ENCODE results near the gene PCBP2. TPM values are rescaled to one million over a fixed set of nuclear protein-coding genes. Genes with fewer than 3 reads are reported as not detected.

The PCBP2 gene
- total RNA-seq, 4 donors from 2014 or later, result 259 to 375 (median 354) TPM

DNA sequence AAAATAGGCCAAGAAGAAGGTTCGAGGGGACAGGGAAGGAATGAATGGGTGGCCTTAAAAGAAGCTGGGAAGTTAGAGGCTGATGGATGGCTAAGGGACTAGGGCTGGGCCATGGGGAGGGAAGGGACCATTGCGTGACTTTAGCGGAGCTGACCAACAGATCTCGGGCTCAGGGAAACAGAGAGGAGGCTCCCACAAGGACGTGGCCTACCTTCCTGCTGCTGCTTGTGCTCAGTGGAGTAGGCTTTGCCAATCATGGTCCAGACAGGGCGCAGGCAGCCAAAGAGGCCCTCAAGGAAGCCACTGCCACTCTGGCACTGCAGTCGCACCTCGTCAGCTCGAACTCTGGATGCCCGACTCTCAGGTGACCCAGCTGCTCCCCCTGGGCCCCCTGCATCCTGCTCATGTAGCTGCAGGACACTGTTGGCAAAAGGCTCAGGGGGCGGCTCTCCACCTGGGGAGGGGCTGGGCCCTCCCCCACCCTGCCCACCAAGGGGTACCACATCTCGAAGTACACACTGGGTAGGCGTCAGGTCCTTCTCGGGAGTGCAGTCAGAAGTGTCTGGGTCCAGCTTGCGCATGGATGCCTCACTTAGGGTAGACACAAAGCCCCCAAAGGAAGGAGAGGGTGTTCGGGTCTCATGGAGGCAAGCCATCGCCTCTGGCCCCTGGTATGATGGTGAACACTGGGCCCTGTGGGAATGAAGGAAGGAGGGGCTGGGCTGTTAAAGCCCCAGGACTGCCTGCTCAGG lies 35.0 kb downstream of the PCBP2 start:
- Histone ChIP-seq H3K4me1 (peaks cover 0 to 14% (median 0%) of the 10 kb centered on the region in 3 donors), H3K4me3 (no peak overlapping the region), H3K36me3 (peaks cover 0 to 64% of the 10 kb centered on the region in 2 donors), H3K27ac (no peak overlapping the region), H3K27me3 (no peaks in the 10 kb centered on the region), H3K9me3 (no peaks in the 10 kb centered on the region)
- no peak for ATAC-seq
- TF ChIP-seq POLR2AphosphoS5 (IDR thresholded peaks at IDR 0.05) (no peak), POLR2A (IDR thresholded peaks at IDR 0.05) (no peak), EP300 (IDR thresholded peaks at IDR 0.05) (no peak)
- TF ChIP-seq, protein P1, sequence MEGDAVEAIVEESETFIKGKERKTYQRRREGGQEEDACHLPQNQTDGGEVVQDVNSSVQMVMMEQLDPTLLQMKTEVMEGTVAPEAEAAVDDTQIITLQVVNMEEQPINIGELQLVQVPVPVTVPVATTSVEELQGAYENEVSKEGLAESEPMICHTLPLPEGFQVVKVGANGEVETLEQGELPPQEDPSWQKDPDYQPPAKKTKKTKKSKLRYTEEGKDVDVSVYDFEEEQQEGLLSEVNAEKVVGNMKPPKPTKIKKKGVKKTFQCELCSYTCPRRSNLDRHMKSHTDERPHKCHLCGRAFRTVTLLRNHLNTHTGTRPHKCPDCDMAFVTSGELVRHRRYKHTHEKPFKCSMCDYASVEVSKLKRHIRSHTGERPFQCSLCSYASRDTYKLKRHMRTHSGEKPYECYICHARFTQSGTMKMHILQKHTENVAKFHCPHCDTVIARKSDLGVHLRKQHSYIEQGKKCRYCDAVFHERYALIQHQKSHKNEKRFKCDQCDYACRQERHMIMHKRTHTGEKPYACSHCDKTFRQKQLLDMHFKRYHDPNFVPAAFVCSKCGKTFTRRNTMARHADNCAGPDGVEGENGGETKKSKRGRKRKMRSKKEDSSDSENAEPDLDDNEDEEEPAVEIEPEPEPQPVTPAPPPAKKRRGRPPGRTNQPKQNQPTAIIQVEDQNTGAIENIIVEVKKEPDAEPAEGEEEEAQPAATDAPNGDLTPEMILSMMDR (IDR thresholded peaks at IDR 0.05), result no peak
- WGBS, 2 donors (ENCODE audit: low coverage in 1 of 2), result 33 to 75% methylated on average over 1 to 6 of the region's 17 CpGs

DNA sequence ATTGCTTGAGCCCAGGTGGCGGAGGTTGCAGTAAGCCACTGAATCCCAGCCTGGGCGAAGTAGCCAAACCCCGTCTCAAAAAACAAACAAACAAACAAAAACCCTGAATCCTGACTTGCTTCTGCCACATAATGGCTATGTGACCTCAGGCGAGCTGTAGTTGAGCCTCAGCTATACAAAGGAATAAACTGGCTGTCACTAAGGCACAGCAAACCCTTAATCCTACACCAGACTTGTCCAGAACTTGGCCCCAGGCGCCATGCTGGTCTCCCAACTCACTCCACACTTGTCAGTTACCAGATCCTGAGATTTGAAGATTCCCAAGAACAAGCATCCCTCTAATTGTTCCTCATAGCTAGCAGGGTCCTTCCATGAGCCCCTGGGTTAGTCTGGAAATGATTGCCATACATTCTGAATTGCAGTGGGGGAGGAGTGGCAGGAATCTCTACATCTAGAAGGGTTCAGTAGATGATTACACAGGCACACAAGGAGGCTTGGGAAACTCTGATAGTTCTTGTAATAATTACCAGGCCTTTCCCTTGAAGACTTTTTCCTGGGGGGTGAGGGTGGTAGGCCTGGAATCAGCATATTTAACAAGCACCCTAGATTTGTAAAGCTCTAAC lies 37.5 kb downstream of the PCBP2 start:
- H3K36me3 ChIP-seq, result peaks cover 0 to 40% of the 10 kb centered on the region in 2 donors
- H3K27ac ChIP-seq, result no peak overlapping the region
- peaks cover 0 to 27% (median 14%) of the 10 kb centered on the region in 3 donors for H3K4me1 ChIP-seq
- no peaks in the 10 kb centered on the region for H3K9me3 ChIP-seq
- no peaks in the 10 kb centered on the region for H3K27me3 ChIP-seq
- no peak for ATAC-seq
- TF ChIP-seq POLR2AphosphoS5 (IDR thresholded peaks at IDR 0.05) (no peak), EP300 (IDR thresholded peaks at IDR 0.05) (no peak), POLR2A (IDR thresholded peaks at IDR 0.05) (no peak)
- TF ChIP-seq, protein P1 (IDR thresholded peaks at IDR 0.05), result no peak
- 84 to 100% methylated on average over 1 to 4 of the region's 5 CpGs for WGBS, 2 donors (ENCODE audit: low coverage in 1 of 2)
- no peak overlapping the region for H3K4me3 ChIP-seq

DNA sequence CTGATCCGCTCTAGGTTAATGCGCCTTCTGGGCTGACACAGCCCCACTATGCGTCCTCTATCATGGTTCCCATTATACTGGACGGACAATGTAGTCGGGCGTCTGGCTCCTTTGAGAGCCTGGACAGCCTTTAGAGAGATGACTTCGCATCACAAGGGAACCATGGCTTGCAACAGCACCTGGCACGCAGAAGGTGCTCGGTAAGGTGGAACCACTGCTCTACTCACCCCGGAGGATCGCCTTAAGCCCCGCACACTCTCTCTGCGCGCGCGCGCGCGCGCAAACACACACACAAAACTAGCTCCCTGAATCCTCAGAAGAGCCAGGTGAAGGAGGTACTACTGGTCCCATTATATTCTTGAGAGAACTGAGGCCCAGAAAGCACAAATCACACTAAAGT lies 40.3 kb downstream of the PCBP2 start:
- H3K4me3 ChIP-seq, result peak overlapping the region in 1 of 2 donors; percentile 70
- H3K27ac ChIP-seq, result peak overlapping the region in 3 of 4 donors; percentile 87 to 89 (median 87)
- H3K9me3 ChIP-seq, result no peaks in the 10 kb centered on the region
- H3K4me1 ChIP-seq, result peaks cover 0 to 45% (median 20%) of the 10 kb centered on the region in 3 donors
- peaks cover 0 to 11% of the 10 kb centered on the region in 2 donors for H3K36me3 ChIP-seq
- no peak for ATAC-seq
- TF ChIP-seq EP300 (IDR thresholded peaks at IDR 0.05) (no peak), POLR2A (IDR thresholded peaks at IDR 0.05) (no peak), POLR2AphosphoS5 (IDR thresholded peaks at IDR 0.05) (no peak)
- TF ChIP-seq, protein P1 (IDR thresholded peaks at IDR 0.05), result no peak
- no peaks in the 10 kb centered on the region for H3K27me3 ChIP-seq
- WGBS, 2 donors (ENCODE audit: low coverage in 1 of 2), result 38 to 63% methylated on average over 6 to 13 of the region's 20 CpGs

DNA sequence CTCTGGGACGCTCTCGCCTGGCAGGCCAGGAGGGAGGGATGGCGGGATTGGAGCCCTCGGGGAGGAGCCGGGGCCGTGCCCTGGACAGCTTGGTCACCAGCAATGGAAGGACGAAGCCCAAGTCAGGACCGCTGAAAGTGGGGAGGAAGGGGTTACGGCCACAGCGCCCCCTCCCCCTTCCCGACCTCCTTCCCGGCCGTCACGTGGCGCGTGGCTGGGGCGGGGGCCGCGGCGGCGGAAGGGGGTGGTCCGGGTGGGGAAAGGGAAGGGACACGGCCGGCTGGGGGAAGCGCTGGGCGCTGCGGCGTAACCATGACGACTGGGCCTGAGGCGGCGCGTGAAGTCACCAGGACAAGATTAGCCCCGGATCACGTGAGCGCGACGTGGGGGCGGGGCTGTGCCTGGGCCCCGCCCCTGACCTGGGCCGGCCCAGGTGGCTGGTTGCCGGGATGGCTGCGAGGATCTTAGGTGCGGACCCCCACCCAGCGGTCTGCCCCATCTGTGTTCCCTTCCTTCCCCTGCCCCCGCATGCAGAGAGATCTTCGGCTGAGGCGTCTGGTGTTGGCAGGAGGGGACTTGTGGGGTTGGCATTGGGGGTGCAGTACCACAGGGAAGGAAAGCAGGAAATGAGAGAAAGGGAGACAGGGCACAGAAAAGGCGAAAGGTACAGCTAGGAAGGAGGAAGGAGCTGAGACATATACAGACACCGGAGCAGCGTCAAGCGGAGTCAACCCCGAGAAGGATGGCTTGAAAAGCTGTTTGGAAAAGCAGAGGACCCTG lies 41.1 kb downstream of the PCBP2 start:
- Histone ChIP-seq H3K36me3 (peaks cover 0 to 5% of the 10 kb centered on the region in 2 donors), H3K27ac (peak overlapping the region; percentile 18 to 89 (median 87)), H3K27me3 (no peaks in the 10 kb centered on the region), H3K9me3 (no peaks in the 10 kb centered on the region), H3K4me1 (peaks cover 0 to 54% (median 20%) of the 10 kb centered on the region in 3 donors), H3K4me3 (peak overlapping the region; percentile 34 to 70)
- TF ChIP-seq, protein P1 (IDR thresholded peaks at IDR 0.05), result peak in 1 of 4 experiments; percentile 12
- TF ChIP-seq POLR2A (IDR thresholded peaks at IDR 0.05), result no peak
- TF ChIP-seq EP300 (IDR thresholded peaks at IDR 0.05), result no peak
- peak; percentile 63 for TF ChIP-seq POLR2AphosphoS5 (IDR thresholded peaks at IDR 0.05)
- 8% methylated on average over 5 of the region's 52 CpGs for WGBS, 2 donors (ENCODE audit: low coverage in 1 of 2)
- ATAC-seq, result peak; percentile 91

All from gastroesophageal sphincter (tissue), 4 donors.